HG02885 (cell line): Measurements from ENCODE around the gene FXYD5.

ENCODE experiments used
- ATAC-seq: cut with Tn5 transposase; IDR thresholded peaks from one replicate; pipeline ENCODE4 v1.9.1; 2021; ENCODE audit warnings: mild to moderate bottlenecking; ENCODE audit not compliant: unreplicated experiment, poor library complexity

FXYD5 gene

GRCh38 chr19:35207391-35207871 is 52.9 kb downstream of the FXYD5 start:
- no peak for ATAC-seq

- no peak for ATAC-seq
Observed at GRCh38 chr19:35208121-35208520, 53.6 kb downstream of the FXYD5 start.

- no peak for ATAC-seq
Observed at GRCh38 chr19:35209646-35210045, 55.1 kb downstream of the FXYD5 start.

GRCh38 chr19:35211545-35212230 is 57.2 kb downstream of the FXYD5 start:
- no peak for ATAC-seq

GRCh38 chr19:35212241-35212640 is 57.7 kb downstream of the FXYD5 start:
- ATAC-seq = no peak

- ATAC-seq = no peak
Observed at GRCh38 chr19:35213663-35214632, 59.4 kb downstream of the FXYD5 start.

GRCh38 chr19:35214766-35215422 is 60.4 kb downstream of the FXYD5 start:
- no peak for ATAC-seq

- no peak for ATAC-seq
Observed at GRCh38 chr19:35216016-35216832, 61.7 kb downstream of the FXYD5 start.

GRCh38 chr19:35216833-35217648 is 62.5 kb downstream of the FXYD5 start:
- no peak for ATAC-seq

GRCh38 chr19:35217649-35217990 is 63.1 kb downstream of the FXYD5 start:
- no peak for ATAC-seq

GRCh38 chr19:35219008-35219407 is 64.5 kb downstream of the FXYD5 start:
- ATAC-seq = no peak
